Activated CD4-positive, alpha-beta T cell treated with anti-CD3 and anti-CD28 coated beads for 4 hours (primary cell): ENCODE measurements around the gene KANSL1L.

Experiments used
- DNase-seq, 2 donors: peaks; one replicate each; pipeline ENCODE4 v3.0.0-alpha.2; 2020

The KANSL1L gene

DNA sequence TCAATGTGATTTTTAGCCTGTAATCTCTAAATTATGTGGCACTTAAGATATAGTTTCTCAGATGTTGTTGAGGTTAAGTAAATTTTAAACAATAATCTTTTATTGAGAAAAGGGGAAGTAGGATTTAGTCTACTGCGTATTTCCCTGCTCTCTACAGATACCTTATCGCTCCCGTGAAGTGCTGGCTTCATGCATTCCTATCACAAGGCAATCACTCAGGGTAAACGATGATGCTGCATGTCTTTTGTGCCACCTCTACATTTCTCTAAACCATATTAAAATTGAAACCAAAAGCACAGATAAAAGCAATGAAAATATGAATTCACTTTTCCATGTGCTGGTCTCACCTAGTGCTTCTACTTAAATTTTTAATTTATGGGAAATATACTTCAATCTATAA is 183.2 kb downstream of the KANSL1L start:
- no peak for DNase-seq

DNA sequence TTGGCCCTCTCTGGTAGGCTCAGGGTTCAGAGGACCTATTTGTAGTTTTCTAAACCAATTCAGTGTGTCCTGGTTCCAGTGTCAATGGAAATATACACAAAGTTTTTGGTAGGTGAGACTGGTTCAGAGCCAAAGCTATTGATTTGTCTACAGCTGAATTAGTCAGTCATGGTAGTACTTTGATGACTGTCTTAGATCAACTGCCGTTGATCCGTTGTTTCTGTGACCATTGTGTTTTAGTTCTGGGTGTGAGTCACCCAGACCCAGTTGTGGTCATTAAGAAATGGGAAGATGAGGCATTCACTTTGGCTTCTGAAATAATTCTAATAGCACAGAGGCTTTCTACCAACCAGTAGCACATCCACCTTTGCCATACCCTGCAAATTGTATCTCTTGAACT is 184.8 kb downstream of the KANSL1L start:
- DNase-seq = no peak

DNA sequence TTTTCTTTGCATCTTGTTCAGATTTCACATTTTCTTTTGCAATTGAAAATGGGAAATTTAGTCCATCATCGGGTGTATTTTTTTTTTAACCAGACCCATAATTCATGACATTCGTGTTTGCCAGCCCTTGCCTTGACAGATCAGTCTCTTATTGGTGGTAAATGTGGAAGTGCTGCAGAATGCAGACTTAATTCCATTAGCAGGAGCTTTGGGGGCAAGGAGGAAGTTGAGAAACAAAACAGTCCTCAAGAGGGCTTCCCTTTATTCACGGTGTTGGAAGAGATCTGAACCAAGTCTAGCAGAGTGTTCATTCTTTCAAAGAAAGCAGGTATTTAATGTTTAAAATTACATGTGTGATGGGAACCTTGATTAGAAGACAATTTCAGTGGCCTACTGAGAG is 185.3 kb downstream of the KANSL1L start:
- no peak for DNase-seq

DNA sequence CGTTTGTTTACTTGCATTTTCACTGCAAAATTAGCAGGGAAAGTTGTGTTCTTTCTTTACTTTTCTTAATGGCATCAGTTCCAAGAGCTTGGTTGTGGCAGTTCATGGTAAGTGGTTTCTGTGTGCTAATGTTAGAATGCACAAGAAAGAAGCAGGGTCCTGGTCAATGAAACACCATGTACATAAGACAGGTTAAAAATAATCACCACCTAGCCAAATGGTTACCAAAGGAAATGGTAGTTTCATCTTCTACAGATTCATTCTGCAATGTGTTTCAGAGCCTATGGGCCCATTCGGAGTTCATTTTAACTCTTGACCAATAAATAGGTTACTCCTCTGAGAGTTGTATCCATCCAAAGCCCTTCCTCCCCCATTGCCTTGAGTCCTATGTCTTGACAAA is 186.9 kb downstream of the KANSL1L start:
- no peak for DNase-seq

DNA sequence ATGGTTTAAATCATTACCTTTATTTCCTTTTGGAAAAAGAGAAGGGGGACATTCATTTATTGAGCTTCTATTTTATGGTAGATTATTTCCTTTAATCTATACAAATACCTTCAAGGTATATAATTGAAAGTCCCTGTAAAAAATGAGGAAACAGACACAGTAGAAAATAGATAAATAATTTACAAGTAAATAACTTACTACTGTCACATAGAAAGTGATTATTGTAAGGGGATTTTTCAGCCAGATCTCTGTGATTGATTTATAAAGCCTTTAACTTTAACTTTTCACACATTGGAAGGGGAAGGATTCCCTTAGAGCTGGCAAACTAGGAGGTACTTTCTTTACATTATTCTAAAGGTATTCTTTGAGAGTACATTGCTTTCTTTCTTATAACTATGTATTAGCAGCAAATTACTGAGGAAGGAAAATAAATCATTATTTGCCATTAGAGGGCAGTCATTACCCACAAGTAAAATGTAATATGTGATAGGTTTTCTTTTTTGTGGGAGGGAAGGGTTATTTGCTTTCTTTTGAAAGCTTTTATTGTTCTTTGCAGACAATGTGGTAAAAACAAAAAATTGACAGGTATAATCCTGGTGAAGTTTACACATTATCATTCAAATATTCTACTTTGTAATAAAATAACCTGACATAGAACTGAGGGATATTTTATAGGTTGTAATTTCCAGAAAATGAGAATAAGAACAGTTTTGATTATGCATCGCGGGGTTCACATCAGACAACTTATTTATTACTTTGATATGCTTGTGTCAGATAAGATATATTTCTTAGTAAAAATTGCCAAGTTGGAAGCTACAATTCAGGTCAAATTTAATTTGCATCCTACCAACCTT is 193.6 kb downstream of the KANSL1L start:
- DNase-seq = no peak

DNA sequence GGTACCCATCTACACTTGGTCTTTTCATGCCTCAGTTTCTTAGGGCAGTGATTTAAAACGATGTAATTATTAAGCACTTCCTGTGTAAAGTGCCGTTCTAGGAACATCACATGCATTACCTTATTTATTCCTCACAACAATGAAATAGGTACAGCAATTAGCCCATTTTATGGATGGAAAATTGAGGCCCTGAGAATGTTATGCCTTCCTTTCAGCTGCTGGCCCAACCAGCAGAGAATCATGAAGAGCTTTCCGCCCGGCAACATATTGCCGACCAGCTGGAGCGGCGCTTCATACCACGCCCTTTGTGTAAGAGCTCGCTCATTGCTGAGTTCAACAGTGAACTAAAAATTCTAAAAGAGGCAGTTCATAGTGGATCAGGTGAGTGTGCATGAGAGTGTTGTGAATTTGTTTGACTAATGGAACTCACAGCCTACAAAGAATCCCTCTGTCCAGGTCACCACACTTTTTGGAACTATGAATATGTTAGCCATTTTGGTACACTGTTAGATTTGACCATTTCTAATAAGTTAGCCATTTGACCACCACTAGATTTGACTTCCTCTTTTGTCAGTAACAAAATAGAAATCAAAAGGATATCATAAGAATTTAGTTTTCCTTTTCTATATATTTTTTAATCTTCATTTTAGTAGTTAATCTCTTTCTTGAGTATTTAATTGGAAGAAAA is 194.4 kb downstream of the KANSL1L start:
- no peak for DNase-seq

- no peak for DNase-seq
Observed at GRCh38 chr2:209974576-209974975, 196.6 kb downstream of the KANSL1L start.

DNA sequence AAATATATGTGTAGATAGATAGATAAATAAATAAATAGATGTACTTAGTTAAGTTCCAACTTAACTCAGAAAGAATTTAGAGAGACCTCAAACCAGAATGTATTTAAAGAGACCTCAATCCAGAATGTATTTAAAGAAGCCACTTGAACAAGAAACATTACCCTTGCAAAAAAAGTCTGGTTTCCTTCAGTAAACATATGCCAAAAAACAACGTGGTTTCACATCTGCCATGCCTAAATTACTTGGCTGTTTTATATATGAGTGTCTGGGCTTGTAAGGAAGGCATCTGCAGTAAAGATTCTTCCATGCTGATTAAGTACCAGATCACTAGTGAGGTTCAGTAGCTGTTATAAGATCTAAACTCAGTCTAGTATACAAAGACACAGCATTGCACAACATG is 197.9 kb downstream of the KANSL1L start:
- DNase-seq = no peak
